NCI-H128 (cell line): ENCODE data around the gene NPAS2.

Source experiments
- DNase-seq: peaks from one replicate; lab custom pipeline; 2025; ENCODE audit not compliant: unreplicated experiment; lab: John Stamatoyannopoulos, UW

Gene NPAS2

GRCh38 chr2:100880730-100881129 lies 60.8 kb downstream of the NPAS2 start:
- no peak for DNase-seq

- no peak for DNase-seq
Measured at GRCh38 chr2:100882645-100883613, 63.0 kb downstream of the NPAS2 start.

- DNase-seq: no peak
Measured at GRCh38 chr2:100884145-100884621, 64.2 kb downstream of the NPAS2 start.

GRCh38 chr2:100886085-100886484 lies 66.1 kb downstream of the NPAS2 start:
- DNase-seq: no peak

GRCh38 chr2:100887039-100887578 lies 67.2 kb downstream of the NPAS2 start:
- no peak for DNase-seq

GRCh38 chr2:100887713-100888495 lies 68.0 kb downstream of the NPAS2 start:
- DNase-seq: no peak

- DNase-seq: no peak
Measured at GRCh38 chr2:100888601-100889000, 68.7 kb downstream of the NPAS2 start.

- no peak for DNase-seq
Measured at GRCh38 chr2:100889286-100889685, 69.3 kb downstream of the NPAS2 start.

GRCh38 chr2:100891906-100892642 lies 72.1 kb downstream of the NPAS2 start:
- no peak for DNase-seq

GRCh38 chr2:100893392-100894104 lies 73.6 kb downstream of the NPAS2 start:
- DNase-seq: no peak

GRCh38 chr2:100894105-100894795 lies 74.3 kb downstream of the NPAS2 start:
- no peak for DNase-seq

GRCh38 chr2:100894796-100895156 lies 74.8 kb downstream of the NPAS2 start:
- no peak for DNase-seq

GRCh38 chr2:100895402-100895801 lies 75.5 kb downstream of the NPAS2 start:
- DNase-seq: no peak

GRCh38 chr2:100895934-100896685 lies 76.2 kb downstream of the NPAS2 start:
- no peak for DNase-seq

GRCh38 chr2:100898035-100898665 lies 78.2 kb downstream of the NPAS2 start:
- no peak for DNase-seq

GRCh38 chr2:100900156-100900795 lies 80.3 kb downstream of the NPAS2 start:
- no peak for DNase-seq

- no peak for DNase-seq
Measured at GRCh38 chr2:100902817-100903405, 83.0 kb downstream of the NPAS2 start.
